ENCODE measurements around the gene SULT4A1. TPM values are rescaled to one million over a fixed set of nuclear protein-coding genes. Genes with fewer than 3 reads are reported as not detected.

SULT4A1 gene
- total and polyA plus RNA-seq, 2 of the 8 experiments (the other 6 are each of a cell fraction or from before 2014, with no cell fraction given), result 9.1 to 11.8 TPM

- no peak overlapping the region for H3K4ac ChIP-seq (replicated peaks; ENCODE audit: insufficient read length, low read depth, low read length)
- 95% methylated on average over 11 of the region's 11 CpGs; no CpG with 5 or more reads in 1 of the 2 experiments for WGBS, 2 experiments (ENCODE audit: extremely low coverage in 1 of 2, insufficient coverage in 1 of 2, insufficient read length in 1 of 2, insufficient replicate concordance in 2 of 2, low coverage in 1 of 2, low lambda C conversion rate in 2 of 2, missing lambda C conversion rate in 1 of 2)
- H3K4me1 ChIP-seq (replicated peaks in 1 of 4; ENCODE audit: control insufficient read depth in 3 of 4, insufficient read depth in 4 of 4, low read length in 3 of 4), result peaks cover 7 to 22% (median 11%) of the 10 kb centered on the region in 4 experiments
- H2AFZ ChIP-seq (ENCODE audit: low read length), result peak overlapping the region; percentile 61; the same call in 1 of the 2 replicates
- no peak overlapping the region for H4K91ac ChIP-seq (replicated peaks; ENCODE audit: insufficient read length, low read length)
- H3K56ac ChIP-seq (replicated peaks; ENCODE audit: insufficient read length, low read depth, low read length), result no peak overlapping the region
- H3K27ac ChIP-seq (ENCODE audit: low read depth, low read length), result no peak overlapping the region
- H3K79me1 ChIP-seq (ENCODE audit: low read depth, low read length), result peaks cover 13% of the 10 kb centered on the region
- POLR2A ChIA-PET (ENCODE audit: partially characterized antibody), result interaction anchor here (0.6 to 0.8 kb wide), 4 partner anchors 9 to 54 kb away, joined by 3 read pairs; no protein-coding TSS in a partner anchor
- no peaks in the 10 kb centered on the region for H3K36me3 ChIP-seq (ENCODE audit: control insufficient read depth in 2 of 4, insufficient read depth in 4 of 4, low read length in 3 of 4)
- H2BK20ac ChIP-seq (ENCODE audit: low read length), result no peak overlapping the region
- H4K20me1 ChIP-seq (replicated peaks in 1 of 2; ENCODE audit: control insufficient read depth in 1 of 2, insufficient read depth in 2 of 2, low read length in 2 of 2), result peaks cover 1 to 4% of the 10 kb centered on the region in 2 experiments
- H3K23me2 ChIP-seq (ENCODE audit: low read depth, low read length), result peaks cover 9% of the 10 kb centered on the region; the same call in 1 of the 2 replicates
- no peak overlapping the region for H4K8ac ChIP-seq (ENCODE audit: extremely low read depth, insufficient read depth, low read length)
- H2AK5ac ChIP-seq (ENCODE audit: low read depth, low read length), result no peak overlapping the region
- H2BK5ac ChIP-seq (ENCODE audit: low read depth, low read length), result no peak overlapping the region
- no peak overlapping the region for H2BK120ac ChIP-seq (replicated peaks; ENCODE audit: low read depth, low read length)
- TF ChIP-seq CBX8 (IDR thresholded peaks at IDR 0.05; ENCODE audit: borderline replicate concordance, low read depth, low read length) (no peak), BCL11A (IDR thresholded peaks at IDR 0.05; ENCODE audit: low read depth in 2 of 2, low read length in 2 of 2) (no peak), CTCF (IDR thresholded peaks at IDR 0.05; ENCODE audit: control extremely low read depth in 1 of 3, insufficient read depth in 1 of 3, low read depth in 1 of 3, low read length in 3 of 3) (no peak), JUN (IDR thresholded peaks at IDR 0.05; ENCODE audit: low read depth, low read length) (no peak), CHD2 (IDR thresholded peaks at IDR 0.05; ENCODE audit: low read length) (no peak)
- peak overlapping the region; percentile 94; the same call in 1 of the 2 replicates for H2BK12ac ChIP-seq (ENCODE audit: low read depth, low read length)
- H2BK15ac ChIP-seq (ENCODE audit: low read length), result peak overlapping the region; percentile 99; the same call in 1 of the 2 replicates
- H3K23ac ChIP-seq (ENCODE audit: insufficient read length), result no peak overlapping the region
- H3K79me2 ChIP-seq (ENCODE audit: control insufficient read depth in 1 of 2, insufficient read depth in 2 of 2, low read length in 2 of 2), result peaks cover 0 to 39% of the 10 kb centered on the region in 2 experiments; a peak in 2 of 4 replicates
- H3K18ac ChIP-seq (ENCODE audit: extremely low read depth, low read length), result no peak overlapping the region
- DNase-seq (ENCODE audit: low read depth in 1 of 2, low spot score in 2 of 2) (no peak), FAIRE-seq (no peak)
- H3K4me3 ChIP-seq (ENCODE audit: extremely low read depth in 1 of 4, insufficient read depth in 2 of 4, low read depth in 3 of 4, low read length in 4 of 4), result peak overlapping the region in 2 of 4 experiments; percentile 50 to 76; a peak in 3 of 8 replicates
- CTCF ChIA-PET (ENCODE audit: partially characterized antibody), result interaction anchor here (0.6 kb wide), 1 partner anchor 429 kb away, joined by 3 read pairs; no protein-coding TSS in a partner anchor
- H3K9ac ChIP-seq (replicated peaks in 1 of 4; ENCODE audit: extremely low read depth in 1 of 4, low read depth in 3 of 4, low read length in 3 of 4), result no peak overlapping the region
- H3K4me2 ChIP-seq (ENCODE audit: insufficient read depth in 1 of 2, low read depth in 2 of 2, low read length in 2 of 2), result peak overlapping the region; percentile 54 to 95
- H3K27me3 ChIP-seq (replicated peaks in 1 of 4; ENCODE audit: control insufficient read depth in 3 of 4, extremely low read depth in 1 of 4, insufficient read depth in 3 of 4, low read length in 3 of 4), result no peaks in the 10 kb centered on the region; a peak in 2 of 7 replicates
- no peak overlapping the region for H3K14ac ChIP-seq (ENCODE audit: insufficient read length)
- H4K5ac ChIP-seq (ENCODE audit: insufficient read length, low read depth, low read length), result no peak overlapping the region
- H3K9me3 ChIP-seq (ENCODE audit: insufficient read depth in 2 of 2, low read depth in 1 of 2, low read length in 1 of 2), result no peaks in the 10 kb centered on the region
Measured at GRCh38 chr22:43862882-43863202, 529 bp upstream of the SULT4A1 start.
